Fibroblast of pulmonary artery (primary cell): ENCODE results near the gene ACP2.
"Not testable (repeated sequence)": the region's sequence is repeated elsewhere in the genome, so short reads cannot be mapped to it uniquely, and the experiment has no call there.

Experiments
- DNase-seq: peaks from one replicate; pipeline ENCODE4 v3.0.0-alpha.2; 2010; ENCODE audit warnings: low read depth
- H3K4me3 ChIP-seq: replicated peaks from 2 replicates; pipeline ENCODE4 v1.5.1; 2011; ENCODE audit warnings: low read depth, mild to moderate bottlenecking, control low read depth, low read length, moderate library complexity
- CTCF ChIP-seq: IDR thresholded peaks from 2 replicates; pipeline ENCODE4 v1.5.1; 2011; ENCODE audit warnings: mild to moderate bottlenecking, control low read depth, low read length, inconsistent platforms; ENCODE audit errors: missing control alignments

ACP2 gene

DNA sequence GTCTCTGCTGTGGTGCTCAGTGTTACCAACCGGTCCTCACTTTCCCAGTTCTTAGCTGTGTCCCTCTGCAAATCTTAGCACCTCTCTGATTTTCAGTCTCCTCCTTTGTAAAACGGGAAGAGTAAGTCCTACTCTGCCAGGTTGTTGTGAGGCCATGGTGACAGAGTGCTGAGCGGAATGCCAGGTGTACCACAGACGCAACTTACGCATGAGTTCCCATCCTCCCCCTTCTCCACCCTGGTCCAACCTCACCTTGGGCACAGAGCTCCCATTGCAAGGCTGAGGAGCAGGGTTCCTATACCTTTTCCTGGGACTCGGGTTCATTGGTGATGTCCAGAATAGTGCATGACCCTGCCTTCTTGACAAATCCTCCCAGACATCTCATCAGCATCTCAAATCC is 41.2 kb downstream of the ACP2 start:
- no peak overlapping the region for H3K4me3 ChIP-seq
- no peak for TF ChIP-seq CTCF
- no peak for DNase-seq

- not testable (repeated sequence) for DNase-seq, H3K4me3 ChIP-seq
Measured at GRCh38 chr11:47206577-47206976, 42.0 kb downstream of the ACP2 start.

- H3K4me3 ChIP-seq, result no peak overlapping the region
- no peak for TF ChIP-seq CTCF
- DNase-seq, result peak; percentile 64
Measured at GRCh38 chr11:47204637-47204989, 44.0 kb downstream of the ACP2 start.

GRCh38 chr11:47202576-47202975 is 46.0 kb downstream of the ACP2 start:
- DNase-seq, result no peak
- TF ChIP-seq CTCF, result no peak
- no peak overlapping the region for H3K4me3 ChIP-seq

- DNase-seq, result no peak
- H3K4me3 ChIP-seq, result no peak overlapping the region
- no peak for TF ChIP-seq CTCF
Measured at GRCh38 chr11:47201015-47201414, 47.6 kb downstream of the ACP2 start.

DNA sequence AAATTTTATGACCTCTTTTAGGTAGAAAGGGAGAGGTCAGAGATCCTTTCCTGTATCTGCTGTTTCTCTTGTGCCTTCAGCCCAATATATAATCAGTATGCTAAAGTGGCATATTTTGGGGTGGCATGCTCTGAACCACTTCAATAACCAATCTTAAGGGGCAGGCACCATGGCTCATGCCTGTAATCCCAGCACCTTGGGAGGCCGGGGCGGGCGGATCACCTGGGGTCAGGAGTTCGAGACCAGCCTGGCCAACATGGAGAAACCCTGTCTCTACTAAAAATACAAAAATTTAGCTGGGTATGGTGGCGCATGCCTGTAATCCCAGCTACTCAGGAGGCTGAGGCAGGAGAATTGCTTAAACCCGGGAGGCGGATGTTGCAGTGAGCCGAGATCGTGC is 50.5 kb downstream of the ACP2 start:
- DNase-seq, H3K4me3 ChIP-seq: not testable (repeated sequence)

GRCh38 chr11:47192111-47192510 is 56.5 kb downstream of the ACP2 start:
- no peak for TF ChIP-seq CTCF
- no peak overlapping the region for H3K4me3 ChIP-seq
- DNase-seq, result no peak

- not testable (repeated sequence) for DNase-seq, H3K4me3 ChIP-seq
Measured at GRCh38 chr11:47191137-47191536, 57.5 kb downstream of the ACP2 start.
